RPMI8226 (cell line): ENCODE results near the gene VASH2.
A peak's percentile ranks its signal among the peaks of the same experiment; 100 is the strongest.

Experiments
- DNase-seq: peaks from one replicate; pipeline ENCODE4 v3.0.0-alpha.2; 2015

VASH2 gene

GRCh38 chr1:212933815-212934471 lies 16.4 kb upstream of the VASH2 start:
- DNase-seq, result no peak

GRCh38 chr1:212935387-212935981 lies 14.9 kb upstream of the VASH2 start:
- DNase-seq, result no peak

GRCh38 chr1:212937034-212937433 lies 13.3 kb upstream of the VASH2 start:
- no peak for DNase-seq

GRCh38 chr1:212938846-212939245 lies 11.5 kb upstream of the VASH2 start:
- DNase-seq, result no peak

GRCh38 chr1:212941452-212941851 lies 8.9 kb upstream of the VASH2 start:
- DNase-seq, result no peak

DNA sequence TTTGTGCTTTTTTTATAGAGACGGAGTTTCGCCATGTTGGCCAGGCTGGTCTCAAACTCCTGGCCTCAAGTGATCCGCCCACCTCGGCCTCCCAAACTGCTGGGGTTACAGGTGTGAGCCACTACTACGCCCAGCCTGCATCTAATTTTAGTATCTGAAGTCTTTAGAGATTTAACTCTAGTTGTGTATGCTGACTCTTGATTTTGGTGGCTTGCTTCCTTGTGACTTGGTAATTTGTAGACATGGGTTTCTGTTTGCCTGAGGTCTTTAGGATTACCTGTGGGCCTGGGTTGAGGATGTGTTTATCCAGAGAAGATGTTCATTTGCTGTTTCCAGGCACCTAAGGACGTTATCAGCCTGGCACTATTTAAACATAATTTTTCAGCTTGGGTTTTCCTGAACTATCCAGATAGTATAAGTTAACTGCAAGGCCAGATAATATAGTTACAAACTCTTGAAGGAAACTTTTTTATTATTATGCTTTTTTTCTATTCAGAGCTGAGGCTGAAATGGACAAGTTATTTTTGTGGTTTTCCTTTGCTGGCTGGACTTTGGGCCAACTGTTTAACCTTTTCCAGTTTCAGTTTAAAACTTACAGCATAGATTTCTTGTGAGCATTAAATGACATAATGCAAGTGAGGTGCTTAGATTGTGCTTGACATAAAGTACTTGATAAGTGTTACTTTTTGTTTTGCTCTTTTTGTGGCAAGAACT lies 7.5 kb upstream of the VASH2 start:
- DNase-seq, result no peak

- DNase-seq, result no peak
Measured at GRCh38 chr1:212943393-212943710, 7.0 kb upstream of the VASH2 start.

GRCh38 chr1:212944229-212944901 lies 6.0 kb upstream of the VASH2 start:
- peak; percentile 38 for DNase-seq

DNA sequence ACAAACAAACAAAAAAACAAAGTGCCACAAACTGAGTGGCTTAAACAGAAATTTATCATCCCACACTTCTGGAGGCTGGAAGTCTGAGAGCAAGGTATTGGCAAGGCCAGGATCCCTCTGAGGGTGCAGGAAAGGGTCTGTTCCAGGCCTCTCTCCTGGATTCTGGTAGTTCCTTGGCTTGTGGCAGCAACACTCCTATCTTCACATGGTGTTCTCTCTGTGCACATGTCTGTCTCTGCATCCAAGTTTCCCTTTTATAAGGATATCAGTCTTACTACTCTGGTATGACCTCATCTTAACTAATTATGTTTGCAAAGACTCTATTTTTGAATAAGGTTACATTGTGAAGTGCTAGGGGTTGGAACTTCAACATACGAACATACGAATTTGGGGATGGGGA lies 5.3 kb upstream of the VASH2 start:
- no peak for DNase-seq

DNA sequence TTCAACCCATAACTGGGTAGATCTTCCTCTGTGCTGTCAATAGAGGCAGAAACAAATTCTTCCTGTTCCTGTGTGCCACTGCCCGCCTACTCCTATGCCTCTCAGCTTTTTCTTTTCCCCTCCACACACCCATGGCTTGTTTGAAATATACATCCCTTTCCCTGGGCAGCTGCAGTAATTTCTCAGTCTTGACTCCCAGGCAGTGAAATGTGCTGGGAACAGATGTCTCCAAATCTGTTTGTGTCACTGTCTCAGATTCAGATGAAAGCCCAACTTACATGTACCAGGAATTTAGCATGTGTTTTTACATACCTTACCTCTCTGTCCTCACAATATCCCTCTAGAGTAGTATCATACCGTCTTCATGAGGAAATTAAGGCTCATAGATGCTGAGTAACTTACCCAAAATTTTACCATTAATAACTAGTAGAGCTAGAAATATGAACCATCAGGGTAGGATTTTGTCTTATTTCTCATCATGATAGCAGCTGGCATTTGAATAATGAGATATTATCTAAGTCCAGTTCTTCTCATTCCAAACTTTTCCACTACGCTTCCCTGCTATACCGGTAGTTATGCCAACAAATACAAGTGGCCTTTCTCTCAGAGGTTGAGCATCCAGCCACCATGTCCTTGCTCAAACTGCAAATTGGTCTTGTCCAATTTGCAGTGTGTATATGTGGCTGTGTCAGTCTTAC lies 4.7 kb upstream of the VASH2 start:
- DNase-seq, result no peak

DNA sequence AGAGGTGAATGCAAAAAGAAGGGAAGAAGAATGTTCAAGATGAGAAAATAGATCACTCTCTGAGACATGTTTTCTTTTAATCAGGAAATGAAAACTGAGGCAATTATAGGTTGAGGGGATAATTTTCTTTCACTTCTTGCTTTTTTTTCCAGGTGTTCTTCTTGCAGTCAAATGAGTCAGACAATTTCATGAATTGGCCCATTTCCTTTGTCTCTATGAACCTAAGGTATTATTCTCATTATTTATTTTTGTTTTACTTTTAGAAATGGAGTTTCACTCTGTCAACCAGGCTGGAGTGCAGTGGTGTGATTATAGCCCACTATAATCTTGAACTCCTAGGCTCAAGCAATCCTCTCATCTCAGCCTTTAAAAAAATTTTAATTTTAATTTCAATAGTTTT lies 3.5 kb upstream of the VASH2 start:
- peak; percentile 49 for DNase-seq

DNA sequence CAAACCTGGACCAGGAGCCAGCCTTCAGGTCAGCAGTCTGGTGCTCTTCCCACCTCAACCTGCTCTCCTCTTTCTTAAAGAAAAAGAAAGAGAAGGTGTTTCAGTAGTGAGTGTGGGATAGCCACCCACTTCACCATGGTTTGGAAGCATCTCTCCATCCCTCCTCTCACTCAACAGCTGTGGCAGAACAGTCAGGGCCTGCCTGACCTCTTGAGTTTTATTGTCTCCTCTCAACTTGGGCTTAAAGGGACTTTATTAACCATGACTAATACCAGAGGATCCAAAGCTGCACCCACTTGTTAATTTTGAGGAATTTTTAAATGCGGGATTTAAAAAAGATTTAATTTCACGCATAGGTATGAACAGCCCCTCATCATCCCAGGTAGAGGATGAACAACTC lies 570 bp upstream of the VASH2 start:
- DNase-seq, result no peak

- DNase-seq, result no peak
Measured at GRCh38 chr1:212951126-212951946, 995 bp downstream of the VASH2 start.

DNA sequence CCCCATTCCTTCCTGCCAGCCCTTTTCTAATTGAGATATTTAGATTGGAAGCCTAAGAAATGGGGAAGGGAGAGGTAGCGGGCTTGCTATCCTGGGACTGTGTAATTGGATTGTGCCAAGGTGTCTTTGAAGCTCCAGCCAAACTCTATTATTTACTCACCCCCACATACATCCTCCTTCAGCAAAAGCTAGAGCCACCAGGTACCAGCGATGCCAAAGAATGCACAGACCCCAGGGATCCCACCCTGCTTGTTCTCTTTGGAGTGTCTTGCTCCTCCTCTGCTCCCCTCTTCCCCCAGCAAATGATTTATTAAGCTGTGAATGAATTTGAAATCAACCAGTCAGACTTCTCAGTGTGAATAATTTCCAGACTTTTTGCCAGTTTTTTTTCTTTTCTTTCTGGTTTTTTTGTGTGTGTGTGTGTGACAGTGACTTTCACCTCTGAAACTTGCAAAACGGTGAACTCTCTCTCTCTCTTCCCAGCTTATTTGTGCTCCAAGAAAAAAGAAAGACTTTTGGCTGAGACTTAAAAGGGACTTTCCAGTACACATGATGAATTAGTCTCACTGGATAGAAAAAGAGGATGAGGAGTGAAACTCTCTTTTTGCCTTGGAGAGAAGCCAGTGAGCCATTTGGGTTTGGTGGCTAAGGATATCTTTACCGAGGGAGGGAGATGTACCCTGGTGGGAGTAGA lies 1.8 kb downstream of the VASH2 start:
- no peak for DNase-seq

DNA sequence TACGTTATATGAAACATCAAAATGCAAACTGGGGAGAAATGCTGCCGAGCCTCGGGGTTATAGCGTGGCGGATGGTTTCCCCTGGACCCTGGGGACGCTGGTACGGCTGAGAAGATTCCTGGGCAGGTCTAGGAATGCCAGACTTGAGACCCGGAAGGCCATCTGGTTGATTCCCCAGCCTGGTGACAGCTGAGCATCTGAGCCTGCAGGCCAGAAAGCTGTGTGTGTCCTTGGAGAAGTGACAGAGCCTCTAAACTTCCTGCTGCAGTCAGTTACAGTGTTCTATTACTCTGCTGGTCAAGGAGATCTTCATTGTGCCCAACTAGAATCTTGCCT lies 2.3 kb downstream of the VASH2 start:
- no peak for DNase-seq

GRCh38 chr1:212953321-212953720 lies 3.0 kb downstream of the VASH2 start:
- no peak for DNase-seq

DNA sequence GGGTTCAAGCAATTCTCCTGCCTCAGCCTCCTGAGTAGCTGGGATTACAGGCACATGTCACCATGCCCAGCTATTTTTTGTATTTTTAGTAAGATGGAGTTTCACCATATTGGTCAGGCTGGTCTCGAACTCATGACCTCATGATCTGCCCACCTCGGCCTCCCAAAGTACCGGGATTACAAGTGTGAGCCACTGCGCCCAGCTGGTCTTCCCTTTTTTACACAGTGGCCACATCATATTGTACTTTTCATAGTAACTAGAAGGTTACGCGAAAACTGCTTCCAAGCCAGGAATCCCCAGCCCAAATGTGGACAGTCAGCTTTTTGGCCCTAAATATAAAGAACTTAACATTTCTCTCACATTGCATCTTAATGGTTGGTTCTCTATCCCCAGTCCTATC lies 4.2 kb downstream of the VASH2 start:
- DNase-seq, result no peak

- no peak for DNase-seq
Measured at GRCh38 chr1:212955098-212955497, 4.8 kb downstream of the VASH2 start.

DNA sequence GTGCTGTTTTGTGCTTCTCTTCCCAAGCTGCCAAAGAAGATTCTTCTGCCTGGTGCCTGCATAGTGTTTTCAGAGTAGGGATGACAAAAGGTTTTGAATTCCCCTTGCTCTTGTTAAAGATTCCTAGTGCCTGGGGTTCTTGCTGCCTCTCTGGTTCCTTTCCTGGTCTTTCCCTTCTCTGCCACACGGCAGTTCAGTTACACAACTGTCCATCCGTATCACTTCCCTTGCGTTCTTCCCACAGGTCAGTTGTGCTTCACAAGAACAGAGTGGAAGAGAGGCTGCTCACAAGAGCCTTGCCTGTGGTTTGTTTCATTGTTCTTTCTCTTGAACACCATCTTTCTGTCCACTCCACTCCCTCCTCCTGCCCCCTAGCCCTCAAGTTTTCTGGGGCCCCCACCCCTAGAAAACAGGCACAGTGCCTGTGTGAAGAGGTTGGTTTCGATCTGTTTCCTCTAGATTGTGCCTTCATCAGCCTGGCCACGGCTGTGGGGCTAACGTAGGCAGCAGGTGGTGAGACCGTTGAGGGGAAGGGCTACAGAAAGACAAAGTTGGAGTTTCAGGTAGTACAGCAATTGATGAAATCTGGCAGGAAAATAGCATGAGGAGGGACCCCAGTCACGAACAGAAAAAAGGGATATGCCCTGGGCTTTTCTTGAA lies 5.8 kb downstream of the VASH2 start:
- DNase-seq, result no peak

DNA sequence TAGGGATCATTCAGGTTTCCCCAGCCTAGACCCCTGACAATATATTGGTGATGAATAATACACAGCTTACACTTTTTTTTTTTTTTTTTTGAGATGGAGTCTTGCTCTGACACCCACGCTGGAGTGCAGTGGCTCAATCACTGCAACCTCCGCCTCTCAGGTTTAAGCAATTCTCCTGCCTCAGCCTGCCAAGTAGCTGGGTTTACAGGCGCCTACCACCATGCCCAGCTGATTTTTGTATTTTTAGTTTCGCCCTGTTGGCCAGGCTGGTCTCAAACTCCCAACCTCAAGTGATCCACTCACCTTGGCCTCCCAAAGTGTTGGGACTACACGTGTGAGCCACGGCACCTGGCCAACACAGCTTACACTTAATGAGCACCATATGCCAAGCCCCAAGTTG lies 7.2 kb downstream of the VASH2 start:
- no peak for DNase-seq

GRCh38 chr1:212958175-212958574 lies 7.8 kb downstream of the VASH2 start:
- no peak for DNase-seq
